Glomerular visceral epithelial cell (primary cell): Measurements from ENCODE around the gene FER.

Experiments
- DNase-seq: peaks from one replicate; pipeline ENCODE4 v3.0.0-alpha.2; 2016; ENCODE audit errors: extremely low spot score

Gene FER

DNA sequence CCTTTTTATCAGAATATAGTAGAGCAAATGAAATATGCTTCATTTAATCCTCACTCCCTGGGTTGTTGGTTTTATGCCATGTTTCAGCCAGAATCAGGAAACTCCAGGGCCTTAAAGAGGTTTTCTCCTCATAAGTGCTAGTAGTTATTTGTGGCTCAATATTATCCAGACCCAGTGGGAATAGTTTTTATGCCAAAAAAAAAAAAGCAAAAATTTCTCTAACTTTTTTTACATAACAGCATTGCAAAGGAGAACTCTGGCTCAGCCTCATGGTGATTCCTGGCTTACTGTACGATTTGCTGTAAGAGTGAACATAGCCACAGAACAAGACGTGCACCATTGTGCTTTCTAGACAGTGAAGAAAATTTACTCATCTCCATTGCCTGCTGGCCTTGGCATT, 429.5 kb downstream of the FER start:
- no peak for DNase-seq

DNA sequence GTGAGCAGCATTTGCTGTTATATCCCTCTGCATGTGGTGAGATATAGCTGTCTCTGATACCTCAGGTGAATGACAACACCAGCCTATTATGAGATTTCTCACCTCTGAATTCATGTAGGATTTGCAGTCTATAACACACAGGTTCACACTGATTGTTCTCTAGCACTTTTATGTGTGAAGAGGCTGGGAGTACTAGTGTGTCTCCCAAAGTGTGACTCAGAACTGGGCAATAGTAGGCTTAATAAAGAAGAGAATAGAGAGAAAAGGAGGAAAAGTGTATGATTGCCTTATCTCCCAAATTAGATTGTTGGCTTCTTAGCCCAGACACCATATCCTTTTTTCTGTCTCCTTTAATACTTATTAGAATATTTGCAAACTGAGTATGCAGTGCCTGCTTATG, 430.1 kb downstream of the FER start:
- DNase-seq, result no peak

DNA sequence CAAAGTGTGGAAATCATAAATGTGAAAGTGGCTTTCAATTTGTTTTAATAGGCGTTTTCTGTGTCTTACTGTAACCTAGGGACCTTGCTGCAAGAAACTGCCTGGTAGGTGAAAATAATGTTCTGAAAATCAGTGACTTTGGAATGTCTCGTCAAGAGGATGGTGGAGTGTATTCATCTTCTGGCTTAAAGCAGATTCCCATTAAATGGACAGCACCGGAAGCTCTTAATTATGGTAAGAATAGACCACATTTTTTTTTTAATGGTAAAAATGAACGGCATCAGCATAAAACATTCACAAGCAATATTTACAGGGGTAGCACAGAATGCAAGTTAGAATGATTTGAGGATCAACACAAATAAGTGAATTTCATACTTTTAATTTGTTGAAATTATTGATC, 433.0 kb downstream of the FER start:
- DNase-seq, result no peak

DNA sequence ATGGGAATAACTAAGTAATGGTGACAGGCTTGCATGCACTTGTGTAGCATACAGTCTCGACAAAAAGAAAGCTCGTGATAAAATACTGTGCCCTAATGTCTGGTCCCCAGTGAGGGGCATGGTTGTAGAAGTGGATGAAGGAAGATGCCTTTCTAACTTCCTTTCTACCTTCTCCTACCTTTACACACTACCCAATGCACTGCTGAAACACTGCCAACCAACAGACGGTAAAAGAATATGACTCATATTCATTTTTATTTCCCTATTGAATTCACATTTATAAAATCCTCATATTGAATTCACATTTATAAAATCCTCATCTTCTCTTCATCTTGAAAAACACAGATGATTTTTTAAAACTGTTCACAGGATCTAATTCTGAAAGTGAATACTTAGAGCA, 439.1 kb downstream of the FER start:
- no peak for DNase-seq

DNA sequence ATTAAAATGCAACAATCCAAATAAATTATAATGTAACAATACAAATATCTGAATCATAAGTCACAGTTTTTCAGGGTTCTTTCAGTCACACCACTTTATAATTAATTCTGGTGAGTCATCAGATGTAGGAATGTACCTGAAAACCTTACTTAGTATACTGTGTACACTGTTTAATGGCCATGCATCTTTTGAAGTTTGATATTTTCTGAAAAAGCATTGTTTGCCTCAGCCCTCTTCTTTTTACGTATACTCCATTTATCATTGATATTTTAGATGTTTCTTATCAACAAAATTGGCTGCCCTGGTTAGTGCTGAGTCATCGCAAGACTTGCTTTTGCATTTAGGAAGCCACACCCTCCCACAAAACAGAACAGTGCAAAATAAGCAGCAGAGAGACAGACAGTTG, 443.5 kb downstream of the FER start:
- no peak for DNase-seq

DNA sequence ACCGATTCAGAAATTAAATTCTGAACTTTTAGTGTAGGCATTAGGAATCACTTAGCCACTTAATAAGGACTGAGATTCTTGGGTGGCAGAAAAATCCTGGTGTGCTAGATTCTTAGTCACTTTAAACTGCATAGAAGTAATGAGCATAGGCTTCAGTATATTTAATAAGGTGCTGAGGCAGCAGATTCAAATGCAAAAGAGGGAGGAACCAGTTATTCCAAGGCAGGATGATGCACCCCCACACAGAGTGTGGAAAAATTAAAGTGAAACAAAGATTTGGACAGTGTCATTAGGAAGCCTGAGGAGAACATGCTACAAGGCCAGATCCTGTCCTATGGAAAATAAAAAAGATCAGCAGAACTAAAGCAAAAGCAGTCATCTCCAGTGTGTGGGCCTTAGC, 444.3 kb downstream of the FER start:
- DNase-seq, result no peak

DNA sequence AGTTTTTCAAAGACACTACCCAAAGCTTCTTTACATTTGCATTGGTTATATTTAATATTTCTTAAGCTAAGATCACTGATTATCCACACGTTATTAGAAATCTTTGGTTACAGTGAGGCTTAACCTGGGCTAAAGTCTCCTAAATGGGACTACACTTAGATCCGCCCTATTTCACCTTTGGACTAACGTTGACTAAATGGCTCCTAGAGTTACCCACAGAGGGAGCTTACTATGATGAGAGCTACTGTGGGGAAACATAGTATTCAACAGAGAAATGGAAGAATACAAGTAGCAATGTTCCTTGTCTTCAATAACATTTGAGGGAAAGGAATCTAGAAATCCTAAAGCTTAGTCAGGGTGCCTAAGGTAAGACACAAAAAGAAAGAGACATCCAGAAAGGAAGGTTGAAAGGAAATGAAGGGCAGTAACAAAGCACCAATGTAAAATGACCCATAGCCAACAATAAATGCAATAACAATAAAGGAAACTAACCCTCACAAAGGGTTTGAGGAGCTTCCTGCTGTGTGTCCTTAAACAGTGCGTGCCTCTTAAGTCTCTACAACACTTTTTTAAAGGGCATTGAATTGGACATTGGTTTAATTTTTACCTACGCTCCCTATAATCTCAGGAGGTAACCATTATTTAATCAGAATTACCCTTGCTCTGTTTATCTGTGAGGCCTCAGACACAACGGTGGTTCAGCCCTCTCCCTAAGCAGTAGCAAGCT, 445.0 kb downstream of the FER start:
- DNase-seq, result no peak

DNA sequence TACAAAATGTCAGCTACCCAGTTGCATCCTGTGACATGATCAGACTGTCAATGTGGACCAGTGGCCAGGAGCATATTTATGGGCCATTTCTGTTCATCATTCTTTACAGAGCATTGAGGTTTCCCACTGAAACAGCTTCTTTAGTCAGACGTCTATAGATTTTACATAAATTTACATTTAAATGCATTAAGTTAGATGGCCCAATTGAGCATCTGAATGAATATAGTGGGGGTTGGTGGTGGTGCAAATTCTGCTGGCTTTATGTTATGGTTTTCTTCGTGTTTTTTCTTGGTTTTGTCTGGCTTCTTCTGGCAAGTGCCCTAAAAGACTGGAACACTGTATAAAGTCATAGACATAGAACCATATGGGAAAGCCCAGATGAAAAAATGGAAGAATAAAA, 448.0 kb downstream of the FER start:
- no peak for DNase-seq

DNA sequence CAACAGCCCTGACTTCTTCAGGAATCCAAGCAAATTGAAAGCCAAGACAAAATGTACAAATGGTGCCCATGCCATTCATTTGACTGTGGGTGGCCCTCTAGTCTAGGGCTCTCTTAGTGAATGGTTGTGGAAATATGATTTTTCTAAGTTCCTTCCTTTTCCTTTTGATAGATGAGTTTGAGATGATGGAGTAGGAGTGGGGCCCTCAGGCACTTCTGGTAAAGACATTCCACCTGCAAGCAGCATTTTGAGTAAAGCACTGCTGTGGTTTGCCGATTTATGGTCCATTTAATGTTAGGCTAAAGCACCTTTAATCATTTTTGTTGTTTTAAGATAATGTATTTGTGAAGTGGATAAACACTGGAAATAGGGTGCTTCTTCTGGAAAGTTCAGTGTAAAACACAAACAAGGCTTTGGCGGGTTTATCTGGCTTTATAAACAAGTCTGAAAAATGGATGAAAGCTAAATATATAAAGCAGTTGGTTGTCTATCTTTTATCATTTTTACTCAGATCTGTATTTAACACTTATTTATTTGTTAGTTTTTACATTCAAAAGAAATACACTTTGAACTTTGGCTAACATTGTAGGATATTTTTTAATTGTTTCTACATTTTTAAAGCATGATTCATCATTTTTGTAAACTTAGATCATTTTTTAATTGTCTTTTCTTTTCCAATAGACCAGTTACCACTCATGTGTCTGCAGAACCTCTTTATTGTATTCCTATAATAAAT, 448.6 kb downstream of the FER start:
- DNase-seq, result no peak

DNA sequence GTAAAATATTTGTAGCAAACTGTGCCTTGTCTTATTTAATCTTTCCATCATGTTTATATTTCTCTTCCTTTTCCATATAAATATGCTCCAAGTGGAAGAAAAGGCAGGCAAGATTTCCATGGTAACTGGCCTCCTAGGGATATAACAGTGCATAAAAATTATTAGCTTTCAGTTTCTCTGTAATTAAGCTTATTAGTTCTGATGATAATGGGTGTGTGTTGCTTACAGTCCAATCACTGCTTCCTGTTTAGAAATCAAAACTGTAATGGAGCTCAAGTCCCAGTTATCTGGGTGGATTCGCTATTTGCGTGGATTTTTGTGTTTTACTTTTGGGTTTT, 449.1 kb downstream of the FER start:
- no peak for DNase-seq

DNA sequence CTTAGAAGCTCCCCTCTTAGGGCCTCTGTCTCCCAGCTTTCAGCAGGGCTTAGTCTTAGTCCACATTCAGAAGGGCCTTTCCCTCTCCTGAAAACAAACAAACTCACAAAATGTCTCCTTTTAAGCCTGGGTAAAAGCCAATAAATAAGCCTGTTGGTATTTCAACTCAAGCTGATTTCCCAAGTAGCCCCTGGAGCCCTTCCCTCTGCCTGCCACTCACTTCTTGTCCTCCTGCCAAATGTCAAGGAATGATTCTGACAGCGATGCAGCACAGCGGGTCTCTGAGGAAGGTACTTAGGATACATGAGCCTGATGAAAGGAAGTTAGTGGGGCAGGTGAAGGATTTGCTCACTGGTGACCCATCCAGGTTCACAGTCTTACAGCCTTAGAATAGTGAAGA, 451.6 kb downstream of the FER start:
- DNase-seq, result no peak

DNA sequence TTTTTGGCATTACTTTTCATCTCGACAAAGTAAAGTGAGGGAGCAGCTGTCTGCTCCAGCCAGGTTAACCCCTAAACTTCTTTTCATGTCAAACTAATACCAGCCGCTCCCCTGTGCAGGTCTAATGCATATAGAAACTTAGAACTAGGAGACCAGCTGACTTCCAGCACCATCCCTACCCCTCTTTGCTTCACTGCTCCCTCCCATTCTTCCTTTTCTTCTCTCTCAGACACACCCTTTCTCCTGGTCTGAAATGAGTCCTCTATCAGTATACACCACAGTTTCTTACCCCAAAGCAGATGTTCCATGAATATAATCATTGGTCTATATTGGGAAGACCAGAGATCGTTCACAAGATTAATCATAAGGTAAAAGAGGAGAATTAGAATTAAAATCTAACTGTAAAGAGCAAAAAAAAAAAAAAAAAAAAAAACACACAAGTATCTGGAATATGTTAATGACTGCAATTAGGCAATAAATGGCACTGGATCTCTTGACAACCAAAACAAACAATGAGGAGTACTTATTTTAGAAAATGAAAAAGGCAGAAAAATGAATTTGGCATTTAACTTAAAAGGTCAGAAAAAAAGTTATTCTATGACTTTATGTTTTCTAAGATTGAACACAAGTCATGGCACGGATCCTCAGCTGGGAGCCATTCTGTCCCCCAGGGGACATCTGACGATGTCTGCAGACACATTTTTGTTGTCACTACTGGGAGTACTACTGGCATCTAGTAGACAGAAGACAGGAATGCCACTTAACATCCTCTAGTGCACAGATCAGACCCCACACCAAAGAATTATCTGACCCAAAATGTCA, 452.3 kb downstream of the FER start:
- no peak for DNase-seq

DNA sequence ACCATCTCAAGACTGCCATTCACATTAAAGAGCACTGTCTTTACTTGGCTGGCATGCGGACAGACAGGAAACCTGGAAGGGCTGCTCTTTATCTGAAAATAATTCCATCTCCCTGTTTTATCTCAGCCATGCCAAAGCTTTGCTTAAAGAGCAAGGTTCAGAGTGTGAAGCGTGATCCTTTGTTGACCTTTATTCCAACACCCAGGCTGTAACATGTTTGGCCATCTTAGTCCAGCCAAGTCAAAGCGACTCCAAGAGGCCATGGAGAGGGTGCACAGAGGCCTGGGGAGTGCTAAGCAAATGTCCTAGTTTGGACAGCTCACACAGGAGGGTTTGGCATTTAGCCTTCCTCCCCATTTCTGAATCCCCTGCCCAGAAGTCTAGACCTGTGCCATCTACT, 467.3 kb downstream of the FER start:
- DNase-seq, result no peak

DNA sequence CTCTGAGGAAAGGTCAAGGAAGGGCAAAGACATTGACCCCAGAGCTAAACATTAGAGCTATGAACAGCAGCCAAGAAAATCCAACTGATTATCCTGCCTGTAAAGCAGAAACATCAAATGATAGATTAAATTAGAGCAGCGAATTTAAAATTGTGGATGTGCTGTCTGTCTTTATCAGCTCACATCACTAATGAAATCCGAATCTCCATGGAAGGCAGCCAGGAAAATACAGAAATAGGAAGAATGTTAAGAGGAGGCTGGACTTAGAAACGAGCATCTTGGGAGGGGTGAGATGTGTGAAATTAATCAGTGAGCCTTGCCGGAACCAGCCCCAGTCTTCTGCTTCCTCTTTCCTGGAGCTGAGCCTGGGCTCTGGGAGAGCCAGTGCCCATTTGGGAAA, 471.1 kb downstream of the FER start:
- DNase-seq, result no peak

DNA sequence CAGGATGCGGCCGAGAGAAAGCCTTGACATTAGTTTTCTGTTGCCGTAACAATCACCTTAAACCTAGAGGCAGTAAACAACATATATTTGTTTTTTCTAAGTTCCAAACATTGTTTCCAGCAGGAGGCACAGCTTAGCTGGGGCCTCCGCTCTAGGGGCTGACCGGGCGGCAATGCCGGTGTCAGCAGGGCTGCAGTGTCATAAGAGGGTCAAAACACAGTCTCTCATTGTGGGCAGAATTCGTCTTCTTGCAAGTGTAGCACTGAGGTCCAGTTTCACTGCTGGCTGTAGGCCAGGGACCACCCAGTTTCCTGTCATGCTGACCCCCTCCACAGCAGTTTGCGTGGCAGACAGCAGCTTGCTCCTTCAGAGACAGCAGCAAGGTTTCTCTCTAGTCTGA, 475.8 kb downstream of the FER start:
- DNase-seq, result no peak

DNA sequence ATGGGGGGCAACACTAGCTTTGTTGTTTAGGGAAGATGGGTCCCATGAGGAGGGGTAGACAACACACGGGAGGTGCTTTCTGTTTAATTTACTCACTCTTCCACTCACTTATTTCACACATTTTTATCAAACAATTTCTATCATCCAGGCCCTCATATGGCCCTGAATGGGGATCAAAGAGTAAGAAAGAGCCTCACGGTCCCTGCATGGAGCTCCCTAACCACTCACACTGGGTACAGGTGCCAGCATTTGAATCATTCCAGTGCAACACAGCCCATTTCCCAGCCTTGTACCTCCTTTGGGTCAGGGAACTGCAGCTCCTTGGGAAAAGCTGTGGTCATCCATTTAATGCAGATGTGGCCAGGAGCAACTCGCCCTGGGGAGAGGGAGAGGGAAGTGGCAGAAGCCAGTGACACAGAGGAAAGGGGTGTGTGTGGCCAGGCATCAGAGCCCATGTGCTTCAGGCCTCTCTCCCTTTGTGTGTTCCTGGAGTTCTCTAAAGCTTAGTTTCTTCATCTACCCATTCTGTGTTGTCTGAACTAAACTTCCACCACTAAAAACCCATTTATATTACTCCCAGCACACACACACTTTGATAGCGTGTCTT, 476.7 kb downstream of the FER start:
- no peak for DNase-seq

DNA sequence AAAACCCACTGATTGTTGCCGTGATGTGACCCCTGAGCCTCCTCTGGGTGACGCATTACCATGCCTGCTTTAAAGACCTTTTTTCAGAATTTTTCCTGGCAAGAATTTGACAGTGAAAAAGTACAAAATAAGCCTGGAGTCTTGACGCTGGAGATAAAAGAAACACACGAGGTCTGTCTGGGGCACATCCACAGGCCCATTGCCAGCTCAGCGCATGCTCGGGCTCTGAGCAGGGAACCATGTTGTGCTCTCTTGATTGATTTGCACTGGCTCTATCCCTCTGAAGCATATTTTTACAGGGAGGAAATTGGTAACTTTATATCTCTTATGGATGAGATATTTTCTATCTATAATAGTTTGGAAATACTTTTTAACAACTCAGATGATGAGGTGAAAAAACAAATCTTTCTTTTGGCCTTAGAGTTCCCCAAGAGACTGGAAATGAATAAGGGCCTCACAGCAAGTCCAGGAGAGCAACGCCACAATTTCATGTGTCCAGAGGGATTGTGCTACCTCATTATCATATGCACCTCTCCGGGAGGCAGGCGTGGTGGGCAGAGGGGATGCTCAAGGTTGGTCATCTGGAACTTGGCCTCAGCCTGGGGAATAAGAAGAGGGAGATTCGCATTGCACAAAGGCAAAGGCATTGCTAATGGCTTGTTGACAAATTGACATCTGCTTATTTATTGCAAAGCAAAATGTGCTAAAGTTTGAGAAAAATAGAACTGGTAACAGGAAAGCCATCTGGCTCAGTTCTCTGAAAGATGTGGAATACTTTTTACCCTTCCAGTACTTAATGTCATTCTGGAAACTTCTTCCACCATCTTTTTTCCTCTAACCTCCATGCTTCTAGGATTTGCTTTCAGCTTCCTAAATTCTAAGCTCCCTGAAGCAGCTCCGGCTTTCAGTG, 478.3 kb downstream of the FER start:
- DNase-seq, result no peak

DNA sequence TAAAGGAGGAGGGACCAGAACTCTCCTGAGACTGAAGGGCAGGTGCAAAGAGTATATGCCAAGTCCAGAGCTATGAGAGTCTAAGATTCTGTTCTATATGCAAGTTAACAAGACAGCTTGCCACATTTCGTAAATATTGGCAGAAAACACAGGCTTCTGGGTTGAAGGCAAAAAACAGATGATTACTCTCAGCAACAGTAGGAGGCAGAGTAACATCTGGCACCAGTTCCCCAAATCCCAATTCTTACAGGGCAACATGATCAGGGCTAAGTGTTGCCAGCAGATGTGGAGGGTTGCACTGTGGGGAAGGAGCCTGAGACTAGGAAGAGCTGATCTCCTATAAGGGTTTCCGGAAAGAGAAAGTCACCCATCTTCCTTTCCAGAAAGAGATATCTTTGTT, 482.7 kb downstream of the FER start:
- no peak for DNase-seq

DNA sequence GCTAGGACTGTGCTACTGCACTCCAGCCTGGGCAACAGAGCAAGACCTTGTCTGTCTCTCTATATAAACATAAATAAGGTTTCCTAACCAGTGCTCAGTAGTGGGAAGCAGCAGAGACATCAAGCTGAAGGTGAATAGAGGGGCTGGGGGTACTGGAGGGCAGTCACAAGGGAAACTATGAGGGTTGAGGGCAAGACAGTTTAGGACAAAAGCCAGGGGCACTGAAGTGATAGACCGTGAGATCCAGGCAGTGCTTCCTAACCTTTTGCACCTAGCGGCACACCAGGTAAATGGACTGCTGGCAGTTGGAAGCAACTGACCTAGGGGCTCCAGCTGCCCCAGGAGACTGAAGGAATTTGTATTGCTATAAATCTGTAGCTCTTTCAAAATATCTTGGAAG, 483.6 kb downstream of the FER start:
- no peak for DNase-seq

DNA sequence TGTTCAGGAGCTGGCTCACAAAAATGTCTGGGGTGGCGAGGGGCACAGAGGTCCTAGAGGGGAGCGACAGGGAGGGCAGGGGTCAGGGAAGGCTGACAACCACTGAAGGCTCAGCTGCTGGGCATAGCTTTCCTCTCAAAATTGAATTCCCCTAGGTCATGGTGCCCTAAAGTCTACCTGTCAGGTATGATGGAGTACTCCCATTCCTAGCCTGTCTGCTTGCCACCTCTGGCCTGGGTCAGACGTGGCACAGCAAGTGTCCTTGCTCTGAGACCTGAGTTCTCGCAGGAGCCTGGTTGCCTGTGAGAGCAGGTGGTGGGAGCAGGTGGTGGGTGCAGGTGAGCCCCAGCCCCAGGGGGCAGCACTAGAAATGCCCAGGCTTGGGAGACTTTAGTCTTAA, 486.7 kb downstream of the FER start:
- DNase-seq, result no peak

DNA sequence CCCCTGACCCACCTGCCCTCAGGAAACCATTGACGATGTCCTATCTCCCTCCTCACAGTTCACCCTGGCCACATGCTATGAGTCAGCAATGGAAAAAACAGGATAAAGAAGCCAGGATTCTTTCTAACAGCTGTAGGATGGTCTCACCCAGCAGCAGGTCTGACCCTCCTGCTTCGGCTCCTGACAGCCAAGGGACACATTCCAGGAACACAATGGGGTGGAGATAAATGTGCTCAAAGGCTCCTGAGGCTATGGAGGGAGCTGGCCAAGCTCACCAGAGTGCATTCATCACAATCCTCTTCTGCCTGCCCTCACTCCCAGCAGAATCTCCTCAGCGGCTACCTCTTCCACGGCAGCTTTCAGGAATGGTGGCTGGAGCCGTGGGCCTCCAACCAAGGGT, 491.8 kb downstream of the FER start:
- no peak for DNase-seq

DNA sequence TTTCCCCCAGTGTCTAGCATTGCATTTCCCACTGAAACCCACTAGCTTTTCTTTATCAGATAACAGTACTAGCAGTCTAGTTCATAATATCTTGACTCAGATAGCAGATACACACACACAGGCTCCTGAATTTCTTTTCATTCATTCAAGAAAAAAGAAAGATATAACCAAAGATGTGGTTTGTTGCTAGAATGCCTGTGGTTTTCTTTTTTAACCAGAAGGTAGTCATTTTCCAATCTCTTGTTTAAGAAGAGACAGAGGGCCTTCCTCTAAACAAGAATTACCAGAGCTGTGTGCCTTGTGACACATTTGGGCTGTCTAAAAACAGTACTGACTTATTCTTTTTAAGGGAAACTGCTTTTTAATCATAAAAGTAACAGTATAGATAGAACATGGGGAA, 494.8 kb downstream of the FER start:
- no peak for DNase-seq
